Measurements from ENCODE around the gene AFF3.

Gene AFF3

DNA sequence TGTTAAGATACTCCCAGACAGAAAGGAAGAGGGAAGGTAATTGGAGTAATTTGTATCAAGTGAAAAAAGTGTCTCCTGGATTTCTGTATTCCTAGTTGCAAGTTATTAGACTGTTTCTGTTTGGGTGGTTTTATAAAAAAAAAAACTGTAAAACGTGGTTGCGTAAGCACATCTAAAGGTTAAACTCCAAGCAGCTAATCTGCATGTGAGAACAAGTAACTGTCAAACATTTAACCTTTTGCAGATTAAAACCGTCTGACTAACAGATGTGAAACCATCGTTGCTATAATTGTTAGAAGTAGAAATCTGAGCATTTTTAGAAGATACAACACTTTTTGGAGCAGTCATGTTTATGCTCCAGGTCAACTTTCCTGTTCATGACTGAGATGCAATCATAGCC is 72.3 kb downstream of the AFF3 start:
- no peak for DNase-seq (ENCODE audit: low read depth)

DNA sequence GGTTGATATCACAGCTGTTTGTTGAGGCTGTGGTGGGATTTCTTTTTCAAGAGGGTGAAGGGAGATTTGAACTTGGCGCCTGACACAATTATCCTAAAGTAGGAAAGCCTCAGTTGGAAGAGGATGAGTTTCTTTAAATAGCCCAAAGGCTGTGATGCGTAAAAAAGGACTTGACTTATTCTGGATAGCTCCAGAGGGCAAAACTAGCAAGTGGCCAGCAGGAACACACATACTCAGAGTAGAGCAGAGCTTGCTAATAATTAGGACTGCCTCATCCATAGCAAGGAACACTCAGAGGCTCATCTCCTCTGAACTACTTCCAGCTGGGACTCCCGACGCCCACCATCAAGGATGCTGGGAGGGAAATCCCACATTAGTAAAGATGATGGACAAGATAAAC is 74.0 kb downstream of the AFF3 start:
- no peak for DNase-seq (ENCODE audit: low read depth)

- DNase-seq (ENCODE audit: low read depth), result no peak
Measured at GRCh38 chr2:100067784-100068183, 74.6 kb downstream of the AFF3 start.

- DNase-seq (ENCODE audit: low read depth), result no peak
Measured at GRCh38 chr2:100066856-100067255, 75.5 kb downstream of the AFF3 start.

- no peak for DNase-seq (ENCODE audit: low read depth)
Measured at GRCh38 chr2:100066246-100066645, 76.1 kb downstream of the AFF3 start.

GRCh38 chr2:100064592-100065428 is 77.6 kb downstream of the AFF3 start:
- DNase-seq (ENCODE audit: low read depth), result no peak

- DNase-seq (ENCODE audit: low read depth), result no peak
Measured at GRCh38 chr2:100064165-100064564, 78.2 kb downstream of the AFF3 start.

DNA sequence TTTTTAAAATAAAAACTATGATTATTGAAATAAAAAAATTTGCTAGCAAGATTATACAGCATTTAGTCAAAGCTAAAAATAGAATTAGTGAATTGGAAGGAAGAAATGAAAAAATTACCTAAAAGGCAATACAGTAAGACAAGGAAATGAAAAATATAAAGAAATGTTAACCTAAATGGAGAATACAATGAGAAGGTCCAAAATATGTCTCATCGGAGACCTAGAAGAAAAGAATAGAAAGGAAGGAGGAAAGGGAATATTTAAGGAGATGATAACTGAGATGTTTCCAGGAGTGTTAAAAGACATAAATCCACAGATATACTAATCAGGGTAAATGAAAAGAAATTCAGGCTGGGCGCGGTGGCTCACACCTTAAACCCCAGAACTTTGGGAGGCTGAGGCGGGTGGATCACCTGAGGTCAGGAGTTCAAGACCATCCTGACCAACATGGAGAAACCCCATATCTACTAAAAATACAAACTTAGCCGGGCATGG is 78.9 kb downstream of the AFF3 start:
- no peak for DNase-seq (ENCODE audit: low read depth)

- no peak for DNase-seq (ENCODE audit: low read depth)
Measured at GRCh38 chr2:100062336-100062735, 80.1 kb downstream of the AFF3 start.

DNA sequence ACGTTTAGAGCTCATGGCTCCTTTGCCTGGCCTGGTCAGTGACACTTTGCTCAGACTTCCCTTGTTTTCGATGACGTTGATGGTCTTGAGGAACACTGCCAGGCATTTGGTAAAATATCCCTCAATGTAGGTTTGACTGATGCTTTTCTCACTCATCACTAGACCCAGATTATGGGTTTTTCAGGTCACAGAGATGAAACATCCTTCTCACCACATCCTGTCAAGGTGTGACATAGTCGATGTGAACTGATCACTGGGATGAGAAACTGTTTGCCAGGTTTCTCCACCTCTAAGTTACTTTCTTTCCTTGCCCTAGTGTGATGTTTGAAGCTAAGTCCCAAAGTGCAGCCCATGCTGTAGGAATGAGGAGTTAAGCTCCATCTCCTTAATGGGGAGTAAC is 81.5 kb downstream of the AFF3 start:
- no peak for DNase-seq (ENCODE audit: low read depth)

GRCh38 chr2:100059638-100060037 is 82.8 kb downstream of the AFF3 start:
- no peak for DNase-seq (ENCODE audit: low read depth)

- no peak for DNase-seq (ENCODE audit: low read depth)
Measured at GRCh38 chr2:100057901-100058261, 84.5 kb downstream of the AFF3 start.

DNA sequence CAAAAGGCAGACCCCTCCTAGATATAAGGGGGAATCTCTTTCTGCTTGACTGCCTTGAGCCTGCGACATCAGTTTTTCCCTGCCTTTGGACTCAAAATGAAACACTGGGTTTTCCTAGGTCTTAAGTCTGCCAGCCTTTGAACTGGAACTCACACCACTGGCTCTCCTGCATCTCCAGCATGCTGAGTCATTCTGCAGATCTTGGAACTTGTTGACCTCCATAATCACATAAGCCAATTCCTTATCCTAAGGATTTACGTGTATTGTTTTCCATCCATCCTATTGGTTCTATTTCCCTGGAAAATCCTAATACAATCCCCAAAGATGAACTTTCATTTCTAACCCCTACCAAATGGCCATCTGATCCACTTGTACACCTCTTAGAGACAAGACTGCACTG is 88.0 kb downstream of the AFF3 start:
- DNase-seq (ENCODE audit: low read depth), result no peak

DNA sequence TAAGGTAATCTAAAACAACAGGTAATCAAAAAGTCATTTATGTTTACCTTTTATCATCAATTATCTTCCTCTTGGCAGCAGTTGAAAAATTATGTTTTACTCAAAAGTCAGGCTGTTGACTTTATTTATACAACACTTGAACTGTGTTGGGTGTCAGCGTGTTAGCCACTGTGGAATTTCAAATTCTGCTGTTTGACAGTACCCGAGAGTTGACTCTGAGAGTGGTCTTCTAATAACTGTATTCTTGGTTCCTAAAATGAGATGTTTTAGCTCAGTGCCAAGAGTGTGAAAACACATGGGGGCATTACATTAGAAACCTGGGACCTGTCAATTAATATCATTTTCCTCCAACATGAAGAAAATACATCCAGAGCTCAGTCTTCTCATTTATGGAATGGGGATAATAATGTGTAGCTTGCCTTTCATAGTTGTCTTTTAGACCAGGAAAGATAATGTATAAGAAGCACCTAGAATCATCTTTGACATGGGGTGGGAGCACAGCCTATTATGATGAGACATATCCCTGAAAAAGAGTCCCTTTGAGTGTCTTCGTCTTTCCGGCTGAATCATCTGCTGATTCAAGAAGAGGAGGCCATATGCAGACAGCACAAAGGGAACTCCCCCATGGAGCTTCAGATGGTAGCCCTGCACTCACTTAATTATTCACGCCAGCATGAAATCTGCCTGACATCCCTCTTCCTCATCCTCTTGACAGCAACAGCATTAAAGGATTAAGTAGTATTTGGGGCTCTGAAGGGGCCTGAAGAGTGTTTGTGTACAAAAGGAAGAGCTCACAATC is 89.1 kb downstream of the AFF3 start:
- DNase-seq (ENCODE audit: low read depth), result no peak

DNA sequence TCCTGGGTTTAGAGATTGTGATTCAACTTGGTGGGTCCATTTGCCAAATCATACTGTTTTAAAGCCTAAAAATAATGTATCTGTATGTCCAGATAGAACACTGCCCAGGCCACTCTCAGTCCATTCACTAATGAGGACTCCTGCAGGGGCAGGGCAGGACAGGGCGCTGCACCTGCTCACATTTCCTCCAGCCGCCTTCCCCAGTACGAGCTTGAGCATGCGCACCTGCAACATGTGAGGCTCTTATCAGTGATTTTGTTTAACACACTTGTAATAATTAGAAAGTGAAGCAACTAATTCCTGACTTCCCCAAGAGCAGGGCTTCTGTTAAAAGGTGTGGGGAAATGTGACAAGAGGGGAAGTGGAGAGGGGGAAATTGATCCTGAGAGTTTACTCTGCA is 89.7 kb downstream of the AFF3 start:
- no peak for DNase-seq (ENCODE audit: low read depth)

- no peak for DNase-seq (ENCODE audit: low read depth)
Measured at GRCh38 chr2:100051253-100051652, 91.1 kb downstream of the AFF3 start.

DNA sequence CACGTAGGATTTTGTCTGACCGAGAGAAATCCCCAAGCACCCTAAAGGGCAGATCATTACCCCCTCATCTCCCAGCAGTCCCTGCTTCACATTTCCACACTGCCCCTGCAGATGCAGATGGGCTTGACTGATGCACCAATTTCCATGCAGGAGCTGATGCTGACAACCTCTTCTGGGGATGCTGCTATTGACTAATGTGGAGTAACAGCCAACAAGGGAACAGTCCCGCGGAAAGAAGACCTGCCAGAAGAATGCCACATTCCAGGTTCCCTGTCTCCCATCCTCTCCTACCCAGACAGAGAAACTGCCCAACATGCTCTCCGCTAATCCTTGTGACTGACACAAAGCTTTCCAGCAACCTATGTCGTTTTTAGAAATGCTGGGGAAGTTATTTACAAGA is 91.7 kb downstream of the AFF3 start:
- no peak for DNase-seq (ENCODE audit: low read depth)

GRCh38 chr2:100046961-100047947 is 95.1 kb downstream of the AFF3 start:
- no peak for DNase-seq (ENCODE audit: low read depth)

GRCh38 chr2:100045000-100045399 is 97.4 kb downstream of the AFF3 start:
- no peak for DNase-seq (ENCODE audit: low read depth)

DNA sequence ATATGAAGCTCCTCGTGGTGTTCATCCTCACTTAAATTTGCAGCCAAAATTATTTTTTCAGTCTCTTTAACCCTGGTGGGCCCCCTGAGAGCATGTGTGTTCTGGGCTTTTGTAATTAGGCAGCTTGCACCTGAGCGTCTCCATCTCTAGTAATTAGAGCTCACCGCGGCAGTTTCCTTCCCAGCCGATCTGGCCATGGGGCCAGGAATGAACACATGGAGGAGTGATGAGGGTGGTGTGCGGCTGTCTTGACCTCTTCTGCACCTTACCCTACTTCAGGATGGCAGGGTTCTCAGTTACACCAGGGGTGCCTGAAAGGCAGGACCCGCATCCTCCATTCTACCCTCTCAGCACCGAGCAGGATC is 98.5 kb downstream of the AFF3 start:
- DNase-seq (ENCODE audit: low read depth), result no peak

- no peak for DNase-seq (ENCODE audit: low read depth)
Measured at GRCh38 chr2:100043081-100043890, 99.1 kb downstream of the AFF3 start.
